Fibroblast of lung (primary cell): Measurements from ENCODE around the gene CREB3L1. TPM values are rescaled to one million over a fixed set of nuclear protein-coding genes. Genes with fewer than 3 reads are reported as not detected.

Source experiments
- DNase-seq, 2 donors: peaks; one replicate each; pipeline versions ENCODE4 v3.0.0 to v3.0.0-alpha.2; 2010; ENCODE audit warnings: low read depth in 2 of 2
- H2AFZ ChIP-seq: 2 replicates; pipeline ENCODE4 v1.5.1; 2012; ENCODE audit warnings: low read length, control low read depth, inconsistent platforms
- H3K27ac ChIP-seq: 2 replicates; pipeline ENCODE4 v1.5.1; 2011; ENCODE audit warnings: low read length, control low read depth; ENCODE audit not compliant: insufficient read depth
- H3K27me3 ChIP-seq: 2 replicates; pipeline ENCODE4 v1.5.1; 2011; ENCODE audit warnings: mild to moderate bottlenecking, low read length; ENCODE audit not compliant: control insufficient read depth, insufficient read depth
- H3K36me3 ChIP-seq: 2 replicates; pipeline ENCODE4 v1.5.1; 2011; ENCODE audit warnings: low read length; ENCODE audit not compliant: control insufficient read depth, insufficient read depth
- H3K4me1 ChIP-seq: 2 replicates; pipeline ENCODE4 v1.5.1; 2011; ENCODE audit warnings: low read length; ENCODE audit not compliant: control insufficient read depth, insufficient read depth; ENCODE audit errors: extremely low read depth
- H3K4me2 ChIP-seq: 2 replicates; pipeline ENCODE4 v1.5.1; 2011; ENCODE audit warnings: low read length, control low read depth; ENCODE audit not compliant: insufficient read depth; ENCODE audit errors: extremely low read depth
- H3K4me3 ChIP-seq, 4 experiments: fragments of 200-600 bp in 1 of 4; sonication (generic) in 1 of 4; replicated peaks in 1 of 4; 2 replicates each; pipeline ENCODE4 v1.5.1; 2011 to 2016; ENCODE audit warnings: low read length in 4 of 4, low read depth in 3 of 4, mild to moderate bottlenecking in 3 of 4, control low read depth in 2 of 4, inconsistent platforms in 1 of 4, mixed read lengths in 1 of 4; ENCODE audit not compliant: insufficient read depth in 1 of 4; ENCODE audit errors: control extremely low read depth in 1 of 4
- H3K79me2 ChIP-seq: 2 replicates; pipeline ENCODE4 v1.5.1; 2012; ENCODE audit warnings: mild to moderate bottlenecking, low read length, inconsistent platforms; ENCODE audit not compliant: control insufficient read depth, insufficient read depth
- H3K9ac ChIP-seq: 2 replicates; pipeline ENCODE4 v1.5.1; 2011; ENCODE audit warnings: mild to moderate bottlenecking, low read length, control low read depth; ENCODE audit not compliant: insufficient read depth
- H3K9me3 ChIP-seq: 2 replicates; pipeline ENCODE4 v1.5.1; 2012; ENCODE audit warnings: low read depth, low read length; ENCODE audit not compliant: control insufficient read depth, insufficient read depth
- H4K20me1 ChIP-seq: 2 replicates; pipeline ENCODE4 v1.5.1; 2011; ENCODE audit warnings: low read length; ENCODE audit not compliant: control insufficient read depth, insufficient read depth; ENCODE audit errors: extremely low read depth
- EZH2 ChIP-seq: IDR thresholded peaks from 2 replicates; pipeline ENCODE4 v1.5.1; 2012; ENCODE audit warnings: low read length, control low read depth, mild to moderate bottlenecking; ENCODE audit errors: missing control alignments
- polyA plus RNA-seq, 2 donors: library from polyadenylated mRNA; depleted of rRNA in 1 of 2; stranded (reverse) in 1 of 2; unstranded in 1 of 2; fragments of >200 nt; gene quantifications; 2 replicates each; pipeline ENCODE4 v1.2.1, GENCODE V29; 2011 to 2012; ENCODE audit warnings: missing spikeins in 1 of 2
- total RNA-seq: library from RNA; depleted of rRNA; stranded (reverse); fragments of >200 nt; gene quantifications from 2 replicates; pipeline ENCODE4 v1.2.1, GENCODE V29; 2014
- TF ChIP-seq, protein P1 (sequence below), 2 donors: IDR thresholded peaks in 1 of 2; conservative IDR thresholded peaks in 1 of 2; 1 replicate in 1 of 2; 2 replicates in 1 of 2; pipeline ENCODE4 v1.5.1; 2011 to 2012; ENCODE audit warnings: low read length in 2 of 2, control low read depth in 1 of 2, inconsistent platforms in 1 of 2, low read depth in 1 of 2, mild to moderate bottlenecking in 1 of 2

CREB3L1 gene
- total and polyA plus RNA-seq, 2 donors (not counting 1 experiment from before 2014, with no cell fraction given), result 18.8 to 28.4 TPM

DNA sequence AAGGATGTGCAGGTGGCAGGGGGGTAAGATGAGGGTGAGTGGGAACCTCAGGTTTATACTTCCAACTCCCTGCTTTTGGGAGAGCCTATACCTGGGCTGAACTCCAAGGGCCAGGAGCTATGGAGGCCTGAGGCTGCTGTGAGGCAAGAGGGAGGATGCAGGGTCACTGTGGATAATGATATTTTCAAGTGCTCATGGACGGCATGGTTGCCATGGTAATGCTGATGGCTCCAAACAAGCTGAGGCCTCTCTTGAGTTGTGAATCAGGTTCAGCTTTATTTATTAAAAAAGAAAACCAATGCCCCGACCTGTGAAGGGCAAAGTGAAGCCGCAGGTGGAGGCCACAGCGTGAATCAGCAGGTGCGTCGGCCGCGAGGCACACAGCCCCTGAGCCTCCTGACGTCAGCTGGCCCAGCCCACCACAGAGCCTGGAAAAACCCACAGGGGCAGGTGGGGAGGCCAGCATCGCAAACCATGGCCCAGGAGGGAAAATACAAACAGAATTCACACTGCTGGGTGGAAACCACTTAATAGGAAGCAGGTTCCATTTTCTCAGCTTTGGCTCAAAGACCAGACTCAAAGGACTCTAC lies 17.4 kb upstream of the CREB3L1 start:
- H3K4me3 ChIP-seq, result no peak overlapping the region
- no peak overlapping the region for H3K4me2 ChIP-seq
- no peak overlapping the region for H3K9ac ChIP-seq
- TF ChIP-seq, protein P1, sequence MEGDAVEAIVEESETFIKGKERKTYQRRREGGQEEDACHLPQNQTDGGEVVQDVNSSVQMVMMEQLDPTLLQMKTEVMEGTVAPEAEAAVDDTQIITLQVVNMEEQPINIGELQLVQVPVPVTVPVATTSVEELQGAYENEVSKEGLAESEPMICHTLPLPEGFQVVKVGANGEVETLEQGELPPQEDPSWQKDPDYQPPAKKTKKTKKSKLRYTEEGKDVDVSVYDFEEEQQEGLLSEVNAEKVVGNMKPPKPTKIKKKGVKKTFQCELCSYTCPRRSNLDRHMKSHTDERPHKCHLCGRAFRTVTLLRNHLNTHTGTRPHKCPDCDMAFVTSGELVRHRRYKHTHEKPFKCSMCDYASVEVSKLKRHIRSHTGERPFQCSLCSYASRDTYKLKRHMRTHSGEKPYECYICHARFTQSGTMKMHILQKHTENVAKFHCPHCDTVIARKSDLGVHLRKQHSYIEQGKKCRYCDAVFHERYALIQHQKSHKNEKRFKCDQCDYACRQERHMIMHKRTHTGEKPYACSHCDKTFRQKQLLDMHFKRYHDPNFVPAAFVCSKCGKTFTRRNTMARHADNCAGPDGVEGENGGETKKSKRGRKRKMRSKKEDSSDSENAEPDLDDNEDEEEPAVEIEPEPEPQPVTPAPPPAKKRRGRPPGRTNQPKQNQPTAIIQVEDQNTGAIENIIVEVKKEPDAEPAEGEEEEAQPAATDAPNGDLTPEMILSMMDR (conservative IDR thresholded peaks at IDR 0.05 in 1 of 2, IDR thresholded peaks at IDR 0.05 in 1 of 2; ENCODE audit: low read depth in 1 of 2, low read length in 2 of 2), result no peak
- TF ChIP-seq EZH2, result no peak
- H3K9me3 ChIP-seq, result no peaks in the 10 kb centered on the region
- no peak overlapping the region for H3K27ac ChIP-seq
- no peaks in the 10 kb centered on the region for H3K4me1 ChIP-seq
- H2AFZ ChIP-seq, result no peak overlapping the region
- H3K27me3 ChIP-seq, result no peaks in the 10 kb centered on the region
- H4K20me1 ChIP-seq, result no peaks in the 10 kb centered on the region
- no peaks in the 10 kb centered on the region for H3K36me3 ChIP-seq
- no peaks in the 10 kb centered on the region for H3K79me2 ChIP-seq
- DNase-seq, result no peak

DNA sequence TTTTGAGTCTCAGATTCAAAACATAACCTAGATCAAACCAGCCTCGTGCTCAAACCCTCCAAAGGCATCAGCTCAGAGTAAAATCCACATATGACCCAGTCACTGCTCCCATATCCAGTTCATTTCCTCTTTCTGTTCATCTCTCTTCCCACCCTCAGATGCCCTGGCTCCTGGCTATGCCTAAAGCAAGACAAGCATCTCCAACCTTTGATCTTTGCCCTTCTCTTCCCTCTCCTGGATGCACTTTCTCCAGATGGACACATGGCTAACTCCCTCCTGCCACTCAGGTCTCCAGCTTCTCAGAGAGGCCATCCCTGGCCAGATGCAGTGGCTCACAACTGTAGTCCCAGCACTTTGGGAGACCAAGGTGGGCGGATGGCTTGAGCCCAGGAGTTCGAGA lies 14.3 kb upstream of the CREB3L1 start:
- Histone ChIP-seq H3K79me2 (no peaks in the 10 kb centered on the region), H4K20me1 (no peaks in the 10 kb centered on the region), H2AFZ (no peak overlapping the region), H3K9ac (no peak overlapping the region), H3K36me3 (no peaks in the 10 kb centered on the region), H3K9me3 (no peaks in the 10 kb centered on the region), H3K4me3 (no peak overlapping the region), H3K27me3 (no peaks in the 10 kb centered on the region), H3K27ac (no peak overlapping the region), H3K4me1 (no peaks in the 10 kb centered on the region), H3K4me2 (no peak overlapping the region)
- no peak for DNase-seq
- TF ChIP-seq, protein P1 (conservative IDR thresholded peaks at IDR 0.05 in 1 of 2, IDR thresholded peaks at IDR 0.05 in 1 of 2; ENCODE audit: low read depth in 1 of 2, low read length in 2 of 2), result no peak
- no peak for TF ChIP-seq EZH2

DNA sequence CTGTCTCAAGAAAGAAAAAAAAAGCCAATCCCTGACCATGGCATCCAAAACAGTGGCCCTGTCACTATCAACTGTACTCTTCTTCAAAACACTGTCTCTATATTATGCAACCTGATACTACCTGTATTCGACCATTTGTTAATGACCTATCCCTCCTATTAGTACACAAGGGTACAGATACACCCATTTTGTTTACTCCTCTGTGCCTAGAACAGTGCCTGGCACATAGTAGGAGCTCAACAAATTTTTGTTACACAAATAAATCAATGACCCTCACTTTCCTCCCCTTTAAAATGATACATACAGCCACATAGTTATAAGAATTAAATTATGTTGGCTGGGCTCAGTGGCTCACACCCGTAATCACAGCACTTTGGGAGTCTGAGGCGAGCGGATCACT lies 13.4 kb upstream of the CREB3L1 start:
- H4K20me1 ChIP-seq, result no peaks in the 10 kb centered on the region
- H3K9ac ChIP-seq, result no peak overlapping the region
- no peaks in the 10 kb centered on the region for H3K79me2 ChIP-seq
- H3K4me3 ChIP-seq, result no peak overlapping the region
- no peaks in the 10 kb centered on the region for H3K4me1 ChIP-seq
- H3K4me2 ChIP-seq, result no peak overlapping the region
- TF ChIP-seq, protein P1 (conservative IDR thresholded peaks at IDR 0.05 in 1 of 2, IDR thresholded peaks at IDR 0.05 in 1 of 2; ENCODE audit: low read depth in 1 of 2, low read length in 2 of 2), result no peak
- TF ChIP-seq EZH2, result no peak
- H2AFZ ChIP-seq, result no peak overlapping the region
- H3K9me3 ChIP-seq, result no peaks in the 10 kb centered on the region
- DNase-seq, result no peak
- no peak overlapping the region for H3K27ac ChIP-seq
- no peaks in the 10 kb centered on the region for H3K27me3 ChIP-seq
- H3K36me3 ChIP-seq, result no peaks in the 10 kb centered on the region
